Measurements from ENCODE around the gene COL26A1. TPM values are rescaled to one million over a fixed set of nuclear protein-coding genes. Genes with fewer than 3 reads are reported as not detected.
"Not testable (repeated sequence)": the region's sequence is repeated elsewhere in the genome, so short reads cannot be mapped to it uniquely, and the experiment has no call there.

Gene COL26A1
- polyA plus RNA-seq, 2 donors: not detected

DNA sequence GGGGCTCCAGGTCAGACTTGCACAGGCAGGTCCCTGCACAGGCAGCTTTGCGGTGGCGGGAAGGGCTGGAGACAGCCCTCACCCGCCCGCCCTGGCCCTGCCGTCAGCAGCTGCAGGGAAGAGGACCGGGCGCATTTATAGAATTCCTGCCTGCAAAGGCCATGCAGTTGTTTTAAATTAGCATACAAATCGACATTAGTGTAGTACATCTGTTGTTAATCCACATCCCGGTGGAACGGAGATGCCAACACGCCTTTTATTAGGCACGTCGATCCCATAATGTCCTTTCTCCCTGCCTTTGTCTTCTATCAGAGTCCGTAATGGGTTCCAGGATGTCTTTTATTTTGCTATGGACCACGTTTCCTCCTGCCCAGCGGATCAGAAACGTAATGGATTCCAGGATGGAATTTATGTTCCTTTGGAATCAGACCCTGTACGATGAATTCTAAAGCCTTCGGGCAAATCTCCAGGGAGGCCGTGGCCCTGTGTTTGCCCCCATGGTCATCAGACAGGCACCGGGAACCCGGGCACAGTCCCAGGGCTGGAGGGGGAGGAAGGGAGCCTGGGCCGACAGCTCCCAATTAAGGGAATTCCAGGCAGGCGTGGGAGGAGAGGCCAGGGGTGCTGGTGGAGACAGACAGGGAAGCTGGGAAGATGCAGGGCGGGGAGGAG, 123.9 kb downstream of the COL26A1 start:
- H3K4me3 ChIP-seq (ENCODE audit: low read depth in 1 of 2, low read length in 2 of 2): no peak overlapping the region
- no peaks in the 10 kb centered on the region for H3K27me3 ChIP-seq (ENCODE audit: control insufficient read depth in 1 of 2, insufficient read depth in 2 of 2, low read length in 2 of 2)
- H3K4me1 ChIP-seq (ENCODE audit: control insufficient read depth in 2 of 2, insufficient read depth in 2 of 2, low read length in 1 of 2): no peaks in the 10 kb centered on the region
- 52 to 53% methylated on average over 25 of the region's 25 CpGs for WGBS, 2 donors
- H3K27ac ChIP-seq (ENCODE audit: low read depth in 2 of 2, low read length in 1 of 2): no peak overlapping the region
- peaks cover 0 to 3% of the 10 kb centered on the region in 2 donors for H3K9me3 ChIP-seq (ENCODE audit: control insufficient read depth in 2 of 2, insufficient read depth in 1 of 2, low read depth in 1 of 2, low read length in 1 of 2)
- no peaks in the 10 kb centered on the region for H3K36me3 ChIP-seq (ENCODE audit: control insufficient read depth in 2 of 2, insufficient read depth in 2 of 2, low read length in 1 of 2)

DNA sequence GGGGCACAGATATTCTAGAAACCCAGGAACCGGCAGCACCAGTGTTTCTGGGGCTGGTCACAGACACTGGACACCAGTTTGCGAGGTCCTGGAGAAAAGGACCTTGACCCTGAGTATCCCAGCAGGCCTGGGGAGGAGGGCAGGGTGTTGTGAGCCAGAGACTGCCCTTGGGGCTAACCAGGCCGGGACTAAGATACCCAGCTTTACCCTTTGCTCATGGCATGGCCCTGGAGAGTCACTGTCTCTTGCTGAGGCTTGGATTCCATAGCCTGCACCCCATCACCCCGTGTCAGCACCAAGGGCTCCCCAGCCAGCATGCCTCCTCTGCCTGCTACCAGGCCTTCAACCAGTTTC, 124.4 kb downstream of the COL26A1 start:
- H3K9me3 ChIP-seq (ENCODE audit: control insufficient read depth in 2 of 2, insufficient read depth in 1 of 2, low read depth in 1 of 2, low read length in 1 of 2): peaks cover 0 to 3% of the 10 kb centered on the region in 2 donors
- WGBS, 2 donors: 73 to 77% methylated on average over 4 of the region's 4 CpGs
- H3K27ac ChIP-seq (ENCODE audit: low read depth in 2 of 2, low read length in 1 of 2): no peak overlapping the region
- H3K27me3 ChIP-seq (ENCODE audit: control insufficient read depth in 1 of 2, insufficient read depth in 2 of 2, low read length in 2 of 2): no peaks in the 10 kb centered on the region
- H3K36me3 ChIP-seq (ENCODE audit: control insufficient read depth in 2 of 2, insufficient read depth in 2 of 2, low read length in 1 of 2): no peaks in the 10 kb centered on the region
- H3K4me3 ChIP-seq (ENCODE audit: low read depth in 1 of 2, low read length in 2 of 2): no peak overlapping the region
- H3K4me1 ChIP-seq (ENCODE audit: control insufficient read depth in 2 of 2, insufficient read depth in 2 of 2, low read length in 1 of 2): no peaks in the 10 kb centered on the region

DNA sequence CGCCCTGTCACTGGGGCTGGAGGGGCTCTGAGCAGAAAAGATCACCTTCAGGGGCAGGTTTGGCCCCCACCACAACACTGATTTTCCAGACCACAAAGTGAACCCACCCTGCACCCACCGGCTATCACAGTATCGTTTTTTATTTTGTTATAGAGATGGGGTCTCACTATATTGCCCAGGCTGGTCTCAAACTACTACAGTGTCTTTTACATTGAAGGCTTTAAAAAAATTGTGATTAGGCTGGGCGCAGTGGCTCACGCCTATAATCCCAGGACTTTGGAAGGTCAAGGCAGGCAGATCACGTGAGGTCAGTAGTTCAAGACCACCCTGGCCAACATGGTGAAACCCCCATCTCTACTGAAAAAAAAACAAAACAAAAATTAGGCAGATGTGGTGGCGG, 125.1 kb downstream of the COL26A1 start:
- no peaks in the 10 kb centered on the region for H3K36me3 ChIP-seq (ENCODE audit: control insufficient read depth in 2 of 2, insufficient read depth in 2 of 2, low read length in 1 of 2)
- no peak overlapping the region for H3K27ac ChIP-seq (ENCODE audit: low read depth in 2 of 2, low read length in 1 of 2)
- no peak overlapping the region for H3K4me3 ChIP-seq (ENCODE audit: low read depth in 1 of 2, low read length in 2 of 2)
- peaks cover 0 to 3% of the 10 kb centered on the region in 2 donors for H3K9me3 ChIP-seq (ENCODE audit: control insufficient read depth in 2 of 2, insufficient read depth in 1 of 2, low read depth in 1 of 2, low read length in 1 of 2)
- 89 to 90% methylated on average over 7 of the region's 7 CpGs for WGBS, 2 donors
- no peaks in the 10 kb centered on the region for H3K27me3 ChIP-seq (ENCODE audit: control insufficient read depth in 1 of 2, insufficient read depth in 2 of 2, low read length in 2 of 2)
- H3K4me1 ChIP-seq (ENCODE audit: control insufficient read depth in 2 of 2, insufficient read depth in 2 of 2, low read length in 1 of 2): no peaks in the 10 kb centered on the region

DNA sequence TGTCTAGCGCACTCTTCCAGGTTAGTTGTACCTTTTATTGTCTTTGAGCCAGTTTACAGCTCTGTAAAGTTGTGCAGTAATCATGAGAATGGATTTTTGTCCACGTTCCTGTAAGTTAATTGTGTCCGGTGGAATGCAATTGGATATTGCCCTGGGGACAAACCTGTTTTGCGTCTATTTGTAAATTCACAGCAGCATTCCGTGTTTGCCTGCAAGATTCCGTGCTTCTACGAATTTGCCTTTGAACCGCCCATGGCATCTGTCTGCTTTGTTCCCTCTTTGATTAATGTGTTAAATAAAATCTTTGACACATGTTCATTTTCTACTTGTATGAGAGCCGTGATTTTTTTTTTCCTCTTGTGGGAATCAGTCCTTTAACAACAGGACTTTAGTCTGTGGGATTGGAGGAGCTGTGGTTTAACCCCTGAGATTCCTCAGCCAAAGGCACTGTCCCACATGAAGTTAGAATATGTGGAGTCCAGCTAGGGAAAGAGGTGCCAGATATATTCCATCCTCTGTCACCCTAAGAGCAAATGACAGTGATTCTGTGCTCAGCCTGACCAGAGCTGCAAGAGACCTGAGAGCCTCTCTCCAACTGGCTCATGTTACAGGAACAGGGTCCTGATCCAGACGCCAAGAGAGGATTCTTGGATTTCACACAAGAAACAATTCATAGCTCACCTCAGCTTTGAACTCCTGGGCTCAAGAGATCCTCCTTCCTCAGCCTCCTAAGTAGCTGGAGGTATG, 126.3 kb downstream of the COL26A1 start:
- Histone ChIP-seq H3K27ac (ENCODE audit: low read depth in 2 of 2, low read length in 1 of 2) (no peak overlapping the region), H3K9me3 (ENCODE audit: control insufficient read depth in 2 of 2, insufficient read depth in 1 of 2, low read depth in 1 of 2, low read length in 1 of 2) (peaks cover 0 to 3% of the 10 kb centered on the region in 2 donors), H3K4me1 (ENCODE audit: control insufficient read depth in 2 of 2, insufficient read depth in 2 of 2, low read length in 1 of 2) (no peaks in the 10 kb centered on the region), H3K27me3 (ENCODE audit: control insufficient read depth in 1 of 2, insufficient read depth in 2 of 2, low read length in 2 of 2) (peaks cover 0 to 2% of the 10 kb centered on the region in 2 donors), H3K36me3 (ENCODE audit: control insufficient read depth in 2 of 2, insufficient read depth in 2 of 2, low read length in 1 of 2) (no peaks in the 10 kb centered on the region), H3K4me3 (ENCODE audit: low read depth in 1 of 2, low read length in 2 of 2) (no peak overlapping the region)
- 22 to 30% methylated on average over 10 of the region's 10 CpGs for WGBS, 2 donors

DNA sequence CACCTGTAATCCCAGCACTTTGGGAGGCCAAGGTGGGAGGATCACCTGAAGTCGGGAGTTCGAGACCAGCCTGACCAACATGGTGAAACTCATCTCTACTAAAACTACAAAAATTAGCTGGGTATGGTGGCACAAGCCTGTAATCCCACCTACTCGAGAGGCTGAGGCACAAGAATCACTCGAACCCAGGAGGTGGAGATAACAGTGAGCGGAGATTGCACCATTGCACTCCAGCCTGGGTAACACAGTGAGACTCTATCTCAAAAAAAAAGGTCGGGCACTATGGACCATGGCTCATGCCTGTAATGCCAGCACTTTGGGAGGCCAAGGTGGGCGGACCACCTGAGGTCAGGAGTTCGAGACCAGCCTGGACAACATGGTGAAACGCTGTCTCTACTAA, 127.8 kb downstream of the COL26A1 start:
- WGBS, 2 donors: 84 to 87% methylated on average over 9 of the region's 9 CpGs
- not testable (repeated sequence) for H3K4me3 ChIP-seq (ENCODE audit: low read depth in 1 of 2, low read length in 2 of 2); H3K27me3 ChIP-seq (ENCODE audit: control insufficient read depth in 1 of 2, insufficient read depth in 2 of 2, low read length in 2 of 2); H3K9me3 ChIP-seq (ENCODE audit: control insufficient read depth in 2 of 2, insufficient read depth in 1 of 2, low read depth in 1 of 2, low read length in 1 of 2); H3K4me1 ChIP-seq (ENCODE audit: control insufficient read depth in 2 of 2, insufficient read depth in 2 of 2, low read length in 1 of 2); H3K27ac ChIP-seq (ENCODE audit: low read depth in 2 of 2, low read length in 1 of 2); H3K36me3 ChIP-seq (ENCODE audit: control insufficient read depth in 2 of 2, insufficient read depth in 2 of 2, low read length in 1 of 2)

DNA sequence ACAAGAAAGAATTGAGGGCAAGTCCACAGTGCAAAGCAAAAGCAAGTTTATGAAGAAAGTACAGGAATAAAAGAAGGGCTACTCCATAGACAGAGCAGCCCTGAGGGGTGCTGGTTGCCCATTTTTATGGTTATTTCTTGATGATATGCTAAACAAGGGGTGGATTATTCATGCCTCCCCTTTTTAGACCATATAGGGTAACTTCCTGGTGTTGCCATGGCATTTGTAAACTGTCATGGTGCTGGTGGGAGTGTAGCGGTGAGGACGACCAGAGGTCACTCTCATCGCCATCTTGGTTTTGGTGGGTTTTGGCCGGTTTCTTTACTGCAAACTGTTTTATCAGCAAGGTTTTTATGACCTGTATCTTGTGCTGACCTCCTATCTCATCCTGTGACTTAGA, 128.8 kb downstream of the COL26A1 start:
- not testable (repeated sequence) for H3K27me3 ChIP-seq (ENCODE audit: control insufficient read depth in 1 of 2, insufficient read depth in 2 of 2, low read length in 2 of 2); H3K4me1 ChIP-seq (ENCODE audit: control insufficient read depth in 2 of 2, insufficient read depth in 2 of 2, low read length in 1 of 2); H3K36me3 ChIP-seq (ENCODE audit: control insufficient read depth in 2 of 2, insufficient read depth in 2 of 2, low read length in 1 of 2); H3K27ac ChIP-seq (ENCODE audit: low read depth in 2 of 2, low read length in 1 of 2); H3K4me3 ChIP-seq (ENCODE audit: low read depth in 1 of 2, low read length in 2 of 2); H3K9me3 ChIP-seq (ENCODE audit: control insufficient read depth in 2 of 2, insufficient read depth in 1 of 2, low read depth in 1 of 2, low read length in 1 of 2)
- WGBS, 2 donors: 93 to 94% methylated on average over 4 of the region's 4 CpGs

DNA sequence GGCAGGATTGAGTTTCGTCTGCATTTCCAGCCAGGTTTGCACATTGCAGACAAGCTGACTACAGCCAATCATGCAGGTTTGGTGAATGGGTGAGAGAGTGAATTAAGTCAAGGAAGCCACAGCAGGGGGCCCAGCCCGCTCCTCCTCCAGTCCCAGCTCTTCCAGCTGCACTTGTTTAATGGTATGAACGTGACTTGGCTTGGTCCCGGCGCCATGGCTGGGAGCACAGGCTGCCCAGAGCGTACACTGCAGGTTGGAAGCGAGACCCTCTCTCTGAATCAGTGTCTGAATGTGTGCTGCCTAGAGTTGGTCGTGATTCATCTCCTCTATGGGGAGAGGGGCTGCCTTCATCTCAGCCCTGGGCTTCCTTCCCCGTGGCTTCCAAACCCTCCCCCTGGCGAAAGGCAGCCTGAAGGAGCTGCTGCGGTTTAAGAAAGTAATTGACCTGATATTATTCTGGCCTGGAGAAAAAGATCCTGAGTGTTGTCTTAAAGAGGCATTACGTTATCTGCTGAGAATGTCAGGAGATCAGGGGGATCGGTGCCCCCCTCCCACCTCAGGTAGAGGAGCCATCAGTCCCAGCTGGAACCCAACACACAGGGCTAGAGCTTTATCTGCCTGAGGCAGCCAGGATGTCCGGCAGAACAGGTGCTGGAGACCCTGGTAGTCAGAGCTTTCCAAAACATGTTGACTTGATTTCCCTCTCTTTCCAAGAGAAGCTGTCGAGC, 132.1 kb downstream of the COL26A1 start:
- WGBS, 2 donors: 45 to 51% methylated on average over 15 of the region's 15 CpGs
- H3K4me3 ChIP-seq (ENCODE audit: low read depth in 1 of 2, low read length in 2 of 2): no peak overlapping the region
- H3K9me3 ChIP-seq (ENCODE audit: control insufficient read depth in 2 of 2, insufficient read depth in 1 of 2, low read depth in 1 of 2, low read length in 1 of 2): peaks cover 0 to 2% of the 10 kb centered on the region in 2 donors
- no peaks in the 10 kb centered on the region for H3K4me1 ChIP-seq (ENCODE audit: control insufficient read depth in 2 of 2, insufficient read depth in 2 of 2, low read length in 1 of 2)
- H3K27me3 ChIP-seq (ENCODE audit: control insufficient read depth in 1 of 2, insufficient read depth in 2 of 2, low read length in 2 of 2): peaks cover 0 to 2% of the 10 kb centered on the region in 2 donors
- H3K27ac ChIP-seq (ENCODE audit: low read depth in 2 of 2, low read length in 1 of 2): no peak overlapping the region
- no peaks in the 10 kb centered on the region for H3K36me3 ChIP-seq (ENCODE audit: control insufficient read depth in 2 of 2, insufficient read depth in 2 of 2, low read length in 1 of 2)

DNA sequence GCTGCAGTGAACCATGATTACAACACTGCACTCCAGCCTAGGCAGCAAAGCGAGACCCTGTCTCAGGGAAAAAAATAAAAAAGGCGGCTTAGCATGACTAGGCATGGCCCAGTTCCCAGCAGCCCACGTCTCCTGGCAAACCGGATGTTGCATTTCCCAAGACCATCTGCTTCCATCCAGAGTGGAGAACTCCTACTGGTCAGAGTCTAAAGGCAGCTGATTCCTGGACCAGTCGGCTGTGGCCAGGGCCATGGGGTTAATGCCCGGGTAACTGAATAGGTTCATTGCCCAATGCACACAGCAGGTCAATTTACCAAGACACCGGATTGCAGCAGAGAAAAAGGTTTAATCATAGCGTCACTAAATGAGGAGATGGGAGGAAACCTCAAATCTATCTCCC, 133.3 kb downstream of the COL26A1 start:
- Histone ChIP-seq H3K36me3 (ENCODE audit: control insufficient read depth in 2 of 2, insufficient read depth in 2 of 2, low read length in 1 of 2) (no peaks in the 10 kb centered on the region), H3K4me3 (ENCODE audit: low read depth in 1 of 2, low read length in 2 of 2) (no peak overlapping the region)
- 77 to 78% methylated on average over 8 of the region's 8 CpGs for WGBS, 2 donors

DNA sequence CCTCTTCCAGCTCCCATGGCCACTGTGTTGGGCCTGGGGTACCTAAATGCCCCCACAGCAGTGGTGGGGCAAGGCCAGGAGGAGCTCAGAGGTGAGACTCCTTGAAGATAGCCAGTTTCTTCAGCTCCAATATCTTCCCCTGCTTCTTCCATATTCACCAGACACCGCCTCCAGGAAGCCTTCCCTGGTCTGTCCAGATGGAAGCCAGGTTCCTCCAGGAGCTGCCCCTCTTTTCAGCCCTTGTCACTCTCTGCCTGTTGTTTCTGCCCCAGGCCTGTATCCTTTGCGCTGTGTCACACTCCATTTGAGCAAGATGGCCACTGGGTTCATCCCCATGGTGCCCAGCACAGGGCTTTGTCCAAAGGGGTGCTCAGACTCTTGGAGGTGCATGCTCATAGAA, 138.7 kb downstream of the COL26A1 start:
- H3K36me3 ChIP-seq (ENCODE audit: control insufficient read depth in 2 of 2, insufficient read depth in 2 of 2, low read length in 1 of 2): no peaks in the 10 kb centered on the region
- WGBS, 2 donors: 92 to 97% methylated on average over 2 of the region's 2 CpGs
- no peaks in the 10 kb centered on the region for H3K4me1 ChIP-seq (ENCODE audit: control insufficient read depth in 2 of 2, insufficient read depth in 2 of 2, low read length in 1 of 2)
- no peak overlapping the region for H3K4me3 ChIP-seq (ENCODE audit: low read depth in 1 of 2, low read length in 2 of 2)
- peaks cover 2% of the 10 kb centered on the region in 2 donors for H3K9me3 ChIP-seq (ENCODE audit: control insufficient read depth in 2 of 2, insufficient read depth in 1 of 2, low read depth in 1 of 2, low read length in 1 of 2)
- no peak overlapping the region for H3K27ac ChIP-seq (ENCODE audit: low read depth in 2 of 2, low read length in 1 of 2)
- no peaks in the 10 kb centered on the region for H3K27me3 ChIP-seq (ENCODE audit: control insufficient read depth in 1 of 2, insufficient read depth in 2 of 2, low read length in 2 of 2)

More for the DNA sequence above, 133.3 kb downstream of the COL26A1 start:
- no peak overlapping the region for H3K27ac ChIP-seq (ENCODE audit: low read depth in 2 of 2, low read length in 1 of 2)
- peaks cover 0 to 2% of the 10 kb centered on the region in 2 donors for H3K27me3 ChIP-seq (ENCODE audit: control insufficient read depth in 1 of 2, insufficient read depth in 2 of 2, low read length in 2 of 2)
- H3K4me1 ChIP-seq (ENCODE audit: control insufficient read depth in 2 of 2, insufficient read depth in 2 of 2, low read length in 1 of 2): no peaks in the 10 kb centered on the region
- peaks cover 0 to 2% of the 10 kb centered on the region in 2 donors for H3K9me3 ChIP-seq (ENCODE audit: control insufficient read depth in 2 of 2, insufficient read depth in 1 of 2, low read depth in 1 of 2, low read length in 1 of 2)

All from esophagus (tissue), 2 donors.